Activated CD4-positive, alpha-beta memory T cell treated with anti-CD3 and anti-CD28 coated beads, Interleukin-2, amount 10 ng/mL, durations not matched to agents 7 days and 5 days (primary cell): Measurements from ENCODE around the gene LRIT3. TPM values are rescaled to one million over a fixed set of nuclear protein-coding genes. Genes with fewer than 3 reads are reported as not detected.

Experiments
- CTCF ChIA-PET: fragments of 350-600 bp; sonication (Branson Sonifier 250); formaldehyde crosslinking; loops from one replicate; lab custom pipeline; 2021; ENCODE audit warnings: antibody characterized with exemption, inconsistent platforms; lab: Charles Lee
- POLR2A ChIA-PET: fragments of 350-600 bp; sonication (Branson Sonifier 250); formaldehyde crosslinking; loops from one replicate; lab custom pipeline; 2021; ENCODE audit warnings: antibody characterized with exemption; lab: Charles Lee
- DNase-seq: peaks from one replicate; pipeline ENCODE4 v3.0.0-alpha.2; 2020
- H3K27ac Mint-ChIP-seq: one replicate; pipeline ENCODE4 v1.8.0; 2021; ENCODE audit warnings: mild to moderate bottlenecking, mixed read lengths
- H3K27me3 Mint-ChIP-seq: one replicate; pipeline ENCODE4 v1.8.0; 2021; ENCODE audit warnings: mixed read lengths
- H3K36me3 Mint-ChIP-seq: one replicate; pipeline ENCODE4 v1.8.0; 2021; ENCODE audit warnings: low read depth, mixed read lengths
- H3K4me1 Mint-ChIP-seq: one replicate; pipeline ENCODE4 v1.8.0; 2021; ENCODE audit warnings: mixed read lengths
- H3K4me3 Mint-ChIP-seq: one replicate; pipeline ENCODE4 v1.8.0; 2021; ENCODE audit warnings: mild to moderate bottlenecking, mixed read lengths
- H3K9me3 Mint-ChIP-seq: one replicate; pipeline ENCODE4 v1.8.0; 2021; ENCODE audit warnings: mixed read lengths
- total RNA-seq, 2 experiments: library from RNA; stranded (reverse); gene quantifications; one replicate each; pipeline ENCODE4 v1.2.3, GENCODE V29; 2021

Gene LRIT3, protein sequence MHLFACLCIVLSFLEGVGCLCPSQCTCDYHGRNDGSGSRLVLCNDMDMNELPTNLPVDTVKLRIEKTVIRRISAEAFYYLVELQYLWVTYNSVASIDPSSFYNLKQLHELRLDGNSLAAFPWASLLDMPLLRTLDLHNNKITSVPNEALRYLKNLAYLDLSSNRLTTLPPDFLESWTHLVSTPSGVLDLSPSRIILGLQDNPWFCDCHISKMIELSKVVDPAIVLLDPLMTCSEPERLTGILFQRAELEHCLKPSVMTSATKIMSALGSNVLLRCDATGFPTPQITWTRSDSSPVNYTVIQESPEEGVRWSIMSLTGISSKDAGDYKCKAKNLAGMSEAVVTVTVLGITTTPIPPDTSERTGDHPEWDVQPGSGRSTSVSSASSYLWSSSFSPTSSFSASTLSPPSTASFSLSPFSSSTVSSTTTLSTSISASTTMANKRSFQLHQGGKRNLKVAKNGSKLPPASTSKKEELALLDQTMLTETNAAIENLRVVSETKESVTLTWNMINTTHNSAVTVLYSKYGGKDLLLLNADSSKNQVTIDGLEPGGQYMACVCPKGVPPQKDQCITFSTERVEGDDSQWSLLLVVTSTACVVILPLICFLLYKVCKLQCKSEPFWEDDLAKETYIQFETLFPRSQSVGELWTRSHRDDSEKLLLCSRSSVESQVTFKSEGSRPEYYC
- total RNA-seq = under 1 TPM; 0.10 TPM

GRCh38 chr4:109847896-109848442 lies at the start of gene LRIT3:
Gene LRIT3, plus strand, starts transcription at chr4:109848107. Its CDS starts 95 bp downstream, at chr4:109848202.
- Mint-ChIP-seq H3K27me3 (no peaks in the 10 kb centered on the region), H3K27ac (no peak within 1 kb of the TSS), H3K9me3 (no peaks in the 10 kb centered on the region), H3K4me1 (no peaks in the 10 kb centered on the region), H3K36me3 (no peaks in the 10 kb centered on the region), H3K4me3 (no peak within 1 kb of the TSS)
- CTCF ChIA-PET = no interaction called here
- no peak for DNase-seq
- POLR2A ChIA-PET = no interaction called here

- peaks cover 15% of the 10 kb centered on the region for H3K27me3 Mint-ChIP-seq
- no peak overlapping the region for H3K4me3 Mint-ChIP-seq
- no peak for DNase-seq
- no peaks in the 10 kb centered on the region for H3K4me1 Mint-ChIP-seq
- H3K9me3 Mint-ChIP-seq = peaks cover 6% of the 10 kb centered on the region
- H3K27ac Mint-ChIP-seq = no peak overlapping the region
- ChIA-PET CTCF (no interaction called here), POLR2A (interaction anchor here (1.2 kb wide), 1 partner anchor 366 kb away, joined by 3 read pairs; no protein-coding TSS in a partner anchor)
- H3K36me3 Mint-ChIP-seq = no peaks in the 10 kb centered on the region
These were observed 49.0 kb upstream of the LRIT3 start for GRCh38 chr4:109798866-109799265.

DNA sequence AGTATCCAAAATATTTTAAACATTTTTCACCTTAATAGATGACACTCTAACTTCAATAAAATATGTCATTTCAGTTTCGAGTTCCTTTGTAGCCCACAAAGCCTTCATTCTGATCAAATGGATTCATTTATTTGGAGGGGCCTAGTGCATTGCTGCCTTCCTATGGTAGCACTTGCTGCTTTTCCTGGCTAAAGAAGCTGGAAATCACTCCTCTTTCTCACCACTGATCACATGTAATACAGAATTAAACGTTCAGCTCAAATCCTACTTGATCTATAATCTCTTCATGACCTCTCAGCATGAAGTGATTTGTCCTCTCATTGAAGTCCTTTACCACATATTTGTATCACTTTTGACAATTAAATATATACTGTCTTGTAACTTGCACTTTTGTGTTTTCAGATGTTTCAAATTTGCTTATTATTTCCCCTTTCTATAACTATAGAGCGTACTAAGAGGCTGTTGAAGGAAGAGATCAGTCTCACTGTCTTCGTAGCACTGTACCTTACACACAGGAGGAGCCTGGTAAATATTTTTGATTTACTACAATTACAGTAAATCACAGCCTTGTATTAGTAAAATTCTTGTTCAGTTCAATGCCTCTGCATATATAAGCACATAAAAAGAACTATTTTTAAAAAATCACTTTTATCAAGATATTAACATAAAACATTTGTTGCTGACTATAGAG lies 46.7 kb upstream of the LRIT3 start:
- CTCF ChIA-PET = no interaction called here
- H3K27ac Mint-ChIP-seq = no peak overlapping the region
- POLR2A ChIA-PET = no interaction called here
- H3K36me3 Mint-ChIP-seq = no peaks in the 10 kb centered on the region
- H3K9me3 Mint-ChIP-seq = peaks cover 2% of the 10 kb centered on the region
- H3K4me3 Mint-ChIP-seq = no peak overlapping the region
- no peak for DNase-seq
- H3K27me3 Mint-ChIP-seq = peaks cover 10% of the 10 kb centered on the region
- H3K4me1 Mint-ChIP-seq = no peaks in the 10 kb centered on the region

- Mint-ChIP-seq H3K36me3 (no peaks in the 10 kb centered on the region), H3K4me3 (no peak within 1 kb of the TSS), H3K27ac (no peak within 1 kb of the TSS), H3K27me3 (peaks cover 8% of the 10 kb centered on the region), H3K9me3 (no peaks in the 10 kb centered on the region), H3K4me1 (no peaks in the 10 kb centered on the region)
- CTCF ChIA-PET = interaction anchor here (1.5 kb wide), 1 partner anchor 369 kb away, joined by 6 read pairs; the partner anchor contains the start of gene SEC24B
- DNase-seq = no peak
- POLR2A ChIA-PET = no interaction called here
These were observed 46.0 kb upstream of the LRIT3 start, which contains the start of gene CFI for GRCh38 chr4:109801895-109802319. Gene CFI, minus strand, starts transcription at chr4:109801999. Its CDS starts 28 bp downstream, at chr4:109801971.

- ChIA-PET POLR2A (interaction anchor here (1.0 kb wide), 1 partner anchor 245 kb away, joined by 3 read pairs; the partner anchor contains the start of gene MCUB), CTCF (interaction anchor here (0.7 to 1.6 kb wide), 9 partner anchors 8 to 377 kb away, joined by 3 to 5 read pairs (median 3); partner anchors contain the start of genes CASP6, GAR1 and SEC24B)
- H3K9me3 Mint-ChIP-seq = no peaks in the 10 kb centered on the region
- no peak for DNase-seq
- no peaks in the 10 kb centered on the region for H3K36me3 Mint-ChIP-seq
- H3K4me3 Mint-ChIP-seq = no peak overlapping the region
- no peak overlapping the region for H3K27ac Mint-ChIP-seq
- no peaks in the 10 kb centered on the region for H3K4me1 Mint-ChIP-seq
- no peaks in the 10 kb centered on the region for H3K27me3 Mint-ChIP-seq
These were observed 43.9 kb upstream of the LRIT3 start for GRCh38 chr4:109803924-109804571.

DNA sequence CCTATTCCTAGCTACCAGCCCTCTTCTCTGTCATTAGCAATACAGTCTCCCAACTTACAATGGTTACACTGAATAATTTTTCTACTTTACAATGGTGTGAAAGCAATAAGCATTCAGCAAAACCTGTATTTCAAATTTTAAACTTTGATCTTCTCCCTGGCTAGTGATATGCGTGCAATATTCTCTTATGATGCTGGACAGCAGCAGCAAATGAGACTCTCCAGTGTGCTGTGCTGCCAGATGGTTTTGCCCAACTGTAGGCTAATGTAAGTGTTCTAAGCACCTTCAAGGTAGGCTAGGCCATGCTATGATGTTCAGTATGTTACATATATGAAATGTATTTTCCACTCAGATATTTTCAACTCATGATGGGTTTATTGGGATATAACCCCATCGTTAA lies 38.3 kb upstream of the LRIT3 start:
- no peak for DNase-seq
- H3K27ac Mint-ChIP-seq = no peak overlapping the region
- no peaks in the 10 kb centered on the region for H3K36me3 Mint-ChIP-seq
- no peaks in the 10 kb centered on the region for H3K27me3 Mint-ChIP-seq
- H3K9me3 Mint-ChIP-seq = no peaks in the 10 kb centered on the region
- CTCF ChIA-PET = interaction anchor here (1.4 kb wide), 1 partner anchor 376 kb away, joined by 3 read pairs; the partner anchor contains the start of gene SEC24B
- no peak overlapping the region for H3K4me3 Mint-ChIP-seq
- POLR2A ChIA-PET = no interaction called here
- H3K4me1 Mint-ChIP-seq = peaks cover 19% of the 10 kb centered on the region

DNA sequence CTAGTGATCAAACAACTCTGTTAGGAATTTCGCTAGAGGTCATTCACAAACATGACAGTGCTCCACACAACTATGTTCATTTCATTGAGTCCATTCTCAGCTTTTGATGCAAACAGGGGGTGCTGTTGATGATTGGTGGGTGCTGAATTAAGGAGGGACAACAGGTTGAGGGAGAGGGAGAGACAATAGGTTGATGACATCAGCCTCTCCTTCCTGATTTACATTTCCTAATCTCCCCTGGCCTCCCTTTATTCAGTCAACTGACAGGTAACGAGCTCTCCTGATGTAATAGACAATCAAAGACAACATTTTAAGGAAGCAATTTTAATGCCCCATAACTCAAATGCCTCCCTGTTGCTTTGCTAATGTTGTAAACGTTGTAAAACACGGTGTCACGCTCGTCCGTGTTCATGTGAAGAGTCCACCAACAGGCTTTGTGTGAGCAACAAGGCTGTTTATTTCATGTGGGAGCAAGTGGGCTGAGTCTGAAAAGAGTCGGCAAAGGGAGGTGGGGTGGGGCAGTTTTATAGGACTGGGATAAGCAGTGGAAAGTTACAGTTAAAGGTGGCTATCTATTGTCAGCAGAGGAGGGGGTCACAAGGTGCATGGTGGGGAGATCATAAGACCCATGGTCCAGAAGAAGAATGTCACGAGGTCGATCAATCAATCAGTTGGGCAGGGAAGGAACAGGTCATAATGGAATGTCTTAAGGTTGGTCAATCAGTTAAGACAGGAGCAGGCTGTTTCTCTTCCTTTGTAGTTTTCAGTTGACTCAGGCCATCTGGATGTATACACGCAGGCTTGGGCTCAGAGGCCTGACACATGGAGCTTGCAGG lies 37.1 kb upstream of the LRIT3 start:
- Mint-ChIP-seq H3K4me1 (peaks cover 25% of the 10 kb centered on the region), H3K4me3 (no peak overlapping the region), H3K27me3 (no peaks in the 10 kb centered on the region), H3K27ac (no peak overlapping the region), H3K36me3 (peaks cover 5% of the 10 kb centered on the region), H3K9me3 (no peaks in the 10 kb centered on the region)
- ChIA-PET CTCF (no interaction called here), POLR2A (no interaction called here)
- no peak for DNase-seq

- DNase-seq = no peak
- Mint-ChIP-seq H3K4me1 (peaks cover 35% of the 10 kb centered on the region), H3K36me3 (peaks cover 10% of the 10 kb centered on the region), H3K9me3 (no peaks in the 10 kb centered on the region), H3K27me3 (no peaks in the 10 kb centered on the region), H3K4me3 (no peak overlapping the region), H3K27ac (no peak overlapping the region)
- POLR2A ChIA-PET = interaction anchor here (1.0 kb wide), 1 partner anchor 81 kb away, joined by 3 read pairs; no protein-coding TSS in a partner anchor
- CTCF ChIA-PET = interaction anchor here (1.1 kb wide), 1 partner anchor 14 kb away, joined by 3 read pairs; no protein-coding TSS in a partner anchor
These were observed 36.2 kb upstream of the LRIT3 start for GRCh38 chr4:109811707-109812106.

DNA sequence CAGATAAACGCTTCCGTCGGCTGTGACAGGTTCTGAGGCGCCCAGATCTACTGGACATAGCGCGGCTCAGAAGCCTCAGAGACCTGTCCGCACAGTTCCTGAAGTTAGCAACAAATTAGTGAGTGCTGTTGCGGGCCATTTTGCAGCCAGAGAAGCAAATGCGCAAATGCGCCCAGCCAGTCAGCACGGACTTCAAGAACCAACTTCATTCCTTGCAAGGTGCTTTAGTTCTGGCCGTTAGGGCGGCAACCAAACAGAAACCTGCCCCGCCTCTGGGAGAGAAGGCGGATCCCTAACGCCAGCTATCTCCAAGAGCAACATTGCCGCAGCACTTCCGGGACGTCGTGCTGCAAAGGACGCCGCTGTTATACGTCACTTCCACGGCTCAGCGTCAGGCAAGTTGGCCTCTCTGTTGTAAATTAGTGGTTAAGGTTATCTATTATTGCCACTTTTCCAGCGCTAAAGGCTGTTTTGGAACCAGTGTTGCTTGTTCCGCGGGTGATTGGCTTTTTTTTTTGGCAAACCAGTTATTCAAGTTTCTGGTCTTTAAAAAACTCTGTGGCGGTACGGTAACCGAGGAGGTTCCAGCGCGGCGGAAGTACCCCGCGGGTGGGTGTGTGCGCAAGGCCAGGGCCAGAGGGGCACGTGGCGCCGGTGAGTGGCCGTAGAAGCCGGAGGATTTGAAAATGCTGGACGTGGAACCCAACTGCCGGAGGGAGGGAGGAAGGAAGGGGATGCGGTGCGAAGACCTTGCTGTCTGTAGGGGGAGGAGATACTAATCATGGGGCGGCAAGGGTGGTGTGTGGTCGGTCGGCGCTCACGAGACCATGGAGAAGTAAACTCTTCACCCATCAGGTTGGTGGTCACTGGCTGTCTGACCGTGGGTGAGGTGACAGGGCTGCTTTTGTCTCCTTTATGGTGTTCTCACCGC lies 32.5 kb upstream of the LRIT3 start, which contains the start of gene GAR1:
Gene GAR1, plus strand, starts transcription at position 612 of the 931 bp plus-strand sequence. CDS start 403 bp downstream, outside the sequence.
- H3K27me3 Mint-ChIP-seq = no peaks in the 10 kb centered on the region
- H3K4me3 Mint-ChIP-seq = peak within 1 kb of the TSS; percentile 98
- peak; percentile 93 for DNase-seq
- ChIA-PET CTCF (interaction anchor here (0.8 to 2.9 kb wide), 5 partner anchors 11 to 382 kb away, joined by 3 to 15 read pairs (median 11); partner anchors contain the start of gene SEC24B), POLR2A (interaction anchor here (0.7 to 4.5 kb wide), 7 partner anchors 10 to 392 kb away, joined by 3 to 29 read pairs (median 4); partner anchors contain the start of genes CASP6, MCUB and SEC24B)
- peaks cover 69% of the 10 kb centered on the region for H3K4me1 Mint-ChIP-seq
- peaks cover 44% of the 10 kb centered on the region for H3K36me3 Mint-ChIP-seq
- peak within 1 kb of the TSS; percentile 97 for H3K27ac Mint-ChIP-seq
- H3K9me3 Mint-ChIP-seq = no peaks in the 10 kb centered on the region

GRCh38 chr4:109816082-109816442 lies 31.8 kb upstream of the LRIT3 start:
- H3K36me3 Mint-ChIP-seq = peaks cover 50% of the 10 kb centered on the region
- H3K4me3 Mint-ChIP-seq = peak overlapping the region; percentile 98
- H3K4me1 Mint-ChIP-seq = peaks cover 73% of the 10 kb centered on the region
- no peaks in the 10 kb centered on the region for H3K27me3 Mint-ChIP-seq
- no peaks in the 10 kb centered on the region for H3K9me3 Mint-ChIP-seq
- DNase-seq = peak; percentile 71
- ChIA-PET CTCF (interaction anchor here (1.4 to 2.9 kb wide), 4 partner anchors 10 to 383 kb away, joined by 3 to 15 read pairs (median 8); partner anchors contain the start of gene SEC24B), POLR2A (interaction anchor here (0.9 to 4.5 kb wide), 4 partner anchors 86 to 383 kb away, joined by 3 to 29 read pairs (median 12); partner anchors contain the start of genes CASP6, MCUB, PLA2G12A and SEC24B)
- peak overlapping the region; percentile 97 for H3K27ac Mint-ChIP-seq
